GM10266 (cell line): ENCODE data around the gene OR6C74.

ENCODE experiments used
- DNase-seq: peaks from one replicate; pipeline ENCODE4 v3.0.0; 2012; ENCODE audit errors: extremely low spot score
- TF ChIP-seq, protein P1 (sequence below): IDR thresholded peaks from 2 replicates; pipeline ENCODE4 v1.5.1; 2012; ENCODE audit warnings: mild to moderate bottlenecking, low read depth; ENCODE audit not compliant: control insufficient read depth, insufficient read depth; ENCODE audit errors: missing control alignments

OR6C74 gene

DNA sequence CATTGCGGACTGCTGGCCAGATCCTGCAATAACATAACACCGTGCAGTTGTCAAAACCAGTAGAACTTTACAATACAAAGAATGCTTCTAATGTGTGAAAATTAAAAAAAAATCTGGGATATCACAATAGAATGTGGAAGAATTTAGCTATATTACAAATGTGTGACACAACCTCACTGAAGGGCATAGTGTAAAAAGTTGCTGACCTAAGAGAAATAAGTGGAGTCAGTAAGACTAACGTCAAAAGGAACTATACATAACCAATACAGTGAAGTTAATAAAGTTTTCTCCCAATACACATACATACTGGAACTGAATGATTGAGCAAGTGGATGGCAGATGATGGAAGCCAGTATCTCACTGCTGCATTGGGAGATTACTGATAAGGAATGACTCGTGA lies 12.4 kb downstream of the OR6C74 start:
- TF ChIP-seq, protein P1, sequence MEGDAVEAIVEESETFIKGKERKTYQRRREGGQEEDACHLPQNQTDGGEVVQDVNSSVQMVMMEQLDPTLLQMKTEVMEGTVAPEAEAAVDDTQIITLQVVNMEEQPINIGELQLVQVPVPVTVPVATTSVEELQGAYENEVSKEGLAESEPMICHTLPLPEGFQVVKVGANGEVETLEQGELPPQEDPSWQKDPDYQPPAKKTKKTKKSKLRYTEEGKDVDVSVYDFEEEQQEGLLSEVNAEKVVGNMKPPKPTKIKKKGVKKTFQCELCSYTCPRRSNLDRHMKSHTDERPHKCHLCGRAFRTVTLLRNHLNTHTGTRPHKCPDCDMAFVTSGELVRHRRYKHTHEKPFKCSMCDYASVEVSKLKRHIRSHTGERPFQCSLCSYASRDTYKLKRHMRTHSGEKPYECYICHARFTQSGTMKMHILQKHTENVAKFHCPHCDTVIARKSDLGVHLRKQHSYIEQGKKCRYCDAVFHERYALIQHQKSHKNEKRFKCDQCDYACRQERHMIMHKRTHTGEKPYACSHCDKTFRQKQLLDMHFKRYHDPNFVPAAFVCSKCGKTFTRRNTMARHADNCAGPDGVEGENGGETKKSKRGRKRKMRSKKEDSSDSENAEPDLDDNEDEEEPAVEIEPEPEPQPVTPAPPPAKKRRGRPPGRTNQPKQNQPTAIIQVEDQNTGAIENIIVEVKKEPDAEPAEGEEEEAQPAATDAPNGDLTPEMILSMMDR: no peak
- no peak for DNase-seq

DNA sequence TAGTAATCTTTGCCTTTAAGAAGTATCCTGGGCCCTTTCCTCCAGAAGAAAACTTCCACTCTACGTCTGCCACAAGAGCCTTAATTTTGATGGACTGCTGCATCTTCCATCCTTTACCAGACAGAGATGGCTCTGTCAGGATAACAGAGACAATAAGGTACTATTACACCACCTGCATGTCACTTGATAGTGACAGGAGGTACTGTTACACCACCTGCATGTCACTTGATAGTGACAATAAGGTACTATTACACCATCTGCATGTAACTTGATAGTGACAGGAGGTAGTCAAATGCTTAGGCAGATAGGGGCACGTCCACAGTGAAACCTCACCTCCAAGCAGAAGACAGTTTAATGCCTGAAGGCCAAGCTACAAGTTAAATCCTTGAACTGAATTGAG lies 13.9 kb downstream of the OR6C74 start:
- no peak for DNase-seq
- TF ChIP-seq, protein P1: no peak

DNA sequence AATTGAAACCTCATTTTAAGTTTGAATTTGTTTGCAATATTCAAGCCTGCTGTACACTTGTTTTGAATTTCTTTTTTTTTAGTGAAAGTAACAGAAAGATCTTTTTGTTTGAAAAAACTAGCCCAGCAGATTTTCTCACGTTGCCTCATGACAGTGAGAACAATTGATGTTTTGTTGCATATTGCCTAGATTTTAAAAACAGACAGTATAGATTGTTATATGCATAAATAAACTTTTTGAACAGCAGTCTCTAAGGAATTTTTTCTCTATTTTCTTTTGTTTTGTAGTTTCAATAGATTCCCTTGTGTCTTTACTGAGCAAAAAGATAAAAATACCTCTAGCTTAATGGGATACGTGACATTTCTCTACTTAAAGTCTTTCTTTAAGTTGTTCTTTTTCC lies 36.6 kb downstream of the OR6C74 start:
- DNase-seq: no peak
- TF ChIP-seq, protein P1: no peak

DNA sequence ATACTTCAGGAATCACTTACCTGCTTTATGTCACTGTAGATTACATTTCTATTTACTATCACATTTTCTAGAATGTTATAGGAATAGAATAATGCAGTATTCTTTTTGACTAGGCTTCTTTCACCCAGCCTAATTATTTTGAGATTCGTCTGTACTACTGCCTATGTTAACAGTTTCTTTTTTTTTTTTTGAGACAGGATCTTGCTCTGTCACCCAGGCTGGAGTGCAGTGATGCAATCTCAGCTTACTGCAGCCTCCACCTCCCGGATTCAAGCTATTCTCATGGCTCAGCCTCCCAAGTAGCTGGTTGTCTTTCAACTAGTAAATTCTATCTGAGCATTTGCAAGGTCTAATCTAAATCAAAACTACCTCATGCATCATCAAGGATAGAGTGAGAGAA lies 45.6 kb downstream of the OR6C74 start:
- TF ChIP-seq, protein P1: no peak
- DNase-seq: no peak
